ENCODE measurements around the gene LHFPL5. TPM values are rescaled to one million over a fixed set of nuclear protein-coding genes. Genes with fewer than 3 reads are reported as not detected.

Gene LHFPL5
- total RNA-seq, 1 donor from 2014 or later = not detected

DNA sequence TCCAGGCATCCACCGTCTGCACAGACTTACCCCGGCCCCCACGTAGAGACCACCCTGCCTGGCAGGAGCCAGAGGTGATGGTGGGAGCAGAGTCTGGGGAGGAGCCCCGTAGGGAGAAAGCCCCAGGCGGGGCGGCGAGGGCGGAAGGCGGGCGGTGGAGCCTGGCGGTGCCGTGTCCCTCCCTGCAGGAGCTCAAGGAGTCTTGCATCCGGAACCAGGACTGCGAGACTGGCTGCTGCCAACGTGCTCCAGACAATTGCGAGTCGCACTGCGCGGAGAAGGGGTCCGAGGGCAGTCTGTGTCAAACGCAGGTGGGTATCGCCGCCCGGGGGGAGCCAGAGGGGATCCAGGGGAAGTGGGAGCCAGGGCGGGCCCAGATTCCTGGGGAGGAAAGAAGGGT, 18.3 kb upstream of the LHFPL5 start:
- Histone ChIP-seq H3K9me3 (no peaks in the 10 kb centered on the region), H3K4me3 (no peak overlapping the region), H3K36me3 (no peaks in the 10 kb centered on the region), H3K27ac (no peak overlapping the region), H3K4me1 (no peaks in the 10 kb centered on the region), H3K27me3 (ENCODE audit: low read depth) (peaks cover 47% of the 10 kb centered on the region)
- peak; percentile 26 to 42 for ATAC-seq
- TF ChIP-seq, protein P1, sequence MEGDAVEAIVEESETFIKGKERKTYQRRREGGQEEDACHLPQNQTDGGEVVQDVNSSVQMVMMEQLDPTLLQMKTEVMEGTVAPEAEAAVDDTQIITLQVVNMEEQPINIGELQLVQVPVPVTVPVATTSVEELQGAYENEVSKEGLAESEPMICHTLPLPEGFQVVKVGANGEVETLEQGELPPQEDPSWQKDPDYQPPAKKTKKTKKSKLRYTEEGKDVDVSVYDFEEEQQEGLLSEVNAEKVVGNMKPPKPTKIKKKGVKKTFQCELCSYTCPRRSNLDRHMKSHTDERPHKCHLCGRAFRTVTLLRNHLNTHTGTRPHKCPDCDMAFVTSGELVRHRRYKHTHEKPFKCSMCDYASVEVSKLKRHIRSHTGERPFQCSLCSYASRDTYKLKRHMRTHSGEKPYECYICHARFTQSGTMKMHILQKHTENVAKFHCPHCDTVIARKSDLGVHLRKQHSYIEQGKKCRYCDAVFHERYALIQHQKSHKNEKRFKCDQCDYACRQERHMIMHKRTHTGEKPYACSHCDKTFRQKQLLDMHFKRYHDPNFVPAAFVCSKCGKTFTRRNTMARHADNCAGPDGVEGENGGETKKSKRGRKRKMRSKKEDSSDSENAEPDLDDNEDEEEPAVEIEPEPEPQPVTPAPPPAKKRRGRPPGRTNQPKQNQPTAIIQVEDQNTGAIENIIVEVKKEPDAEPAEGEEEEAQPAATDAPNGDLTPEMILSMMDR (IDR thresholded peaks at IDR 0.05) = no peak
- intact Hi-C loops (cut with DNase I) = no loop called here
- no peak for DNase-seq

DNA sequence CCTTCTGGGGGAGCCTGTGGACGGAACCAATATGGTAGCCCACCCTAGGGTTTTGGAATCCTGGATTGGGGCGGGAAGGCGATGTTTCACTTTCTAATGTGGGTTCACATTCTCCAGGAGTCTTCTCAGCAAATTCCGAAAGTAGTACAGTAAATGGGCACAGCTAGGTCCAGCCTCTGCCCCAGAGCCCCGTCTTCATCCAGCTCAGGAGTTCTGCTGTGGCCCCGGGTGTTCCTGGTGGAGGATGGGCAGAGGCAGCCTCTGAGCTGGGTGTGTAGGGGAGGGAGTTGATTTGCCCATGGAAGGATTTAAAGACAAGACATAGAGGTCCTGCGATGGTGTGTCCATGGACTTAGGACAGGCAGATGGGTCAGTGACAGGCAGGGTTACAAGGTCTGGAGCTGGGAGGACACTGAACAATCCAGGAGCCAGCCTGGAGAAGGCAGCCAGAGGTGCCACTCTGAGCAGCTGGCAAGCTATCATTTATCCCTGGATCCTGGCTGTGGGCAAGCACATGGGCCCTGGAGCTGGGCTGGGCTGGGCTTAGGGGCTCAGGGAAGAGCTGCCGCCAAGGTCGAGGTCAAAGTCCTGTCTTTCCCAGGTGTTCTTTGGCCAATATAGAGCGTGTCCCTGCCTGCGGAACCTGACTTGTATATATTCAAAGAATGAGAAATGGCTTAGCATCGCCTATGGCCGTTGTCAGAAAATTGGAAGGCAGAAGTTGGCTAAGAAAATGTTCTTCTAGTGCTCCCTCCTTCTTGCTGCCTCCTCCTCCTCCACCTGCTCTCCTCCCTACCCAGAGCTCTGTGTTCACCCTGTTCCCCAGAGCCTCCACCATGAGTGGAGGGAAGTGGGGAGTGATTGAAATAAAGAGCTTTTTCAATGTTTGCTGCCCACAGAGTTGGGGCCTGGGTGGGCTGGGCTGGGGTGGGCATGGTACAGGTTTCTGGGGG, 17.6 kb upstream of the LHFPL5 start:
- TF ChIP-seq, protein P1 (IDR thresholded peaks at IDR 0.05) = no peak
- DNase-seq = no peak
- Histone ChIP-seq H3K4me3 (no peak overlapping the region), H3K27me3 (ENCODE audit: low read depth) (peaks cover 47% of the 10 kb centered on the region), H3K36me3 (no peaks in the 10 kb centered on the region), H3K9me3 (no peaks in the 10 kb centered on the region), H3K4me1 (no peaks in the 10 kb centered on the region), H3K27ac (no peak overlapping the region)
- intact Hi-C loops (cut with DNase I) = no loop called here
- peak; percentile 17 to 21 for ATAC-seq

DNA sequence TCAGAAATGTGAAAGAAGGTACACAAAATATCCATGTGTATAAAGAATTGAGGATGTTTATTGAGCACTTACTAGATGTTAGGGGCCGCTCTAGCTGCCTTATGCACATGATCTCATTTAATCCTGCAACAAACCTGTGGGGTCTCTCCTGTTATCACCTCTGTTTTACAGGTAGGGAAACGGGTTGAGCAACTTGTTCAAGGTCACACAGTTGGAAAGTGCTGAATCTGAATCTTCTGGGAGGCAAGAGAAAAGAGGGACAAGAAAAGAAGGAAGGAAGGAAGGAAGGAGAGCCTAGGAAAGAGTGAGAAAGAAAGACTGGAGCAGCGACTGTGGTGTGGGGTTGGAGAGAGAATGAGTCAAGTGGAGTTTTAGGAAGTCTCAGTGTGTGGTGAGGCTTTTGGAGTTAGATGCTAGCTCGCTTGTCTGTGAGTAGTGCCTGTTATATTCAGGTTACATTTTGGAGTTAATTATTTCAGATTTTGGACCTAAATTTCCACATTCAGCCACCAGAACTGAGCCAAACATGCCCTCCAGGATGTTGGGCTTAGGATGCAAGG, 16.6 kb upstream of the LHFPL5 start:
- ATAC-seq = no peak
- DNase-seq = no peak
- no peaks in the 10 kb centered on the region for H3K9me3 ChIP-seq
- H3K36me3 ChIP-seq = no peaks in the 10 kb centered on the region
- TF ChIP-seq, protein P1 (IDR thresholded peaks at IDR 0.05) = no peak
- H3K27me3 ChIP-seq (ENCODE audit: low read depth) = peaks cover 47% of the 10 kb centered on the region
- H3K4me1 ChIP-seq = no peaks in the 10 kb centered on the region
- H3K27ac ChIP-seq = no peak overlapping the region
- intact Hi-C loops (cut with DNase I) = no loop called here
- no peak overlapping the region for H3K4me3 ChIP-seq

DNA sequence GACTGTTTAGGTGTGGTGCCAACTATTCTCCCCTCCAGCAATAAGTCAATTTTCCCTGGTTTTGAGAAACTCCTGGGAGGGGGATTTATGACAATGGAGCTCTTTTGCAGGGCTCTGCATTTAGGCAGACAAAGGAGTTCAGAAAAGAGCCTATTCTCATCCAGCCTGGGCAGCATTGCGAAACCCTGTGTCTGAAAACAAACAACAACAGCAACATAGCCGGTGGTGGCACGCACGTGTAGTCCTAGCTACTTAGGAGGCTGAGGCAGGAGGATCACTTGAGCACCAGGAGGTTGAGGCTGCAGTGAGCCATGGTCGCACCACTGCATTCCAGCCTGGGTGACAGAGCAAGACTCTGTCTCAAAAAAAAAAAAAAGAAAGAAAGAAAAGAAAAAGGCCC, 14.5 kb upstream of the LHFPL5 start:
- no peaks in the 10 kb centered on the region for H3K4me1 ChIP-seq
- no peak overlapping the region for H3K4me3 ChIP-seq
- intact Hi-C loops (cut with DNase I) = no loop called here
- H3K36me3 ChIP-seq = no peaks in the 10 kb centered on the region
- DNase-seq (no peak), ATAC-seq (no peak)
- peaks cover 38% of the 10 kb centered on the region for H3K27me3 ChIP-seq (ENCODE audit: low read depth)
- no peak overlapping the region for H3K27ac ChIP-seq
- H3K9me3 ChIP-seq = no peaks in the 10 kb centered on the region
- TF ChIP-seq, protein P1 (IDR thresholded peaks at IDR 0.05) = no peak

DNA sequence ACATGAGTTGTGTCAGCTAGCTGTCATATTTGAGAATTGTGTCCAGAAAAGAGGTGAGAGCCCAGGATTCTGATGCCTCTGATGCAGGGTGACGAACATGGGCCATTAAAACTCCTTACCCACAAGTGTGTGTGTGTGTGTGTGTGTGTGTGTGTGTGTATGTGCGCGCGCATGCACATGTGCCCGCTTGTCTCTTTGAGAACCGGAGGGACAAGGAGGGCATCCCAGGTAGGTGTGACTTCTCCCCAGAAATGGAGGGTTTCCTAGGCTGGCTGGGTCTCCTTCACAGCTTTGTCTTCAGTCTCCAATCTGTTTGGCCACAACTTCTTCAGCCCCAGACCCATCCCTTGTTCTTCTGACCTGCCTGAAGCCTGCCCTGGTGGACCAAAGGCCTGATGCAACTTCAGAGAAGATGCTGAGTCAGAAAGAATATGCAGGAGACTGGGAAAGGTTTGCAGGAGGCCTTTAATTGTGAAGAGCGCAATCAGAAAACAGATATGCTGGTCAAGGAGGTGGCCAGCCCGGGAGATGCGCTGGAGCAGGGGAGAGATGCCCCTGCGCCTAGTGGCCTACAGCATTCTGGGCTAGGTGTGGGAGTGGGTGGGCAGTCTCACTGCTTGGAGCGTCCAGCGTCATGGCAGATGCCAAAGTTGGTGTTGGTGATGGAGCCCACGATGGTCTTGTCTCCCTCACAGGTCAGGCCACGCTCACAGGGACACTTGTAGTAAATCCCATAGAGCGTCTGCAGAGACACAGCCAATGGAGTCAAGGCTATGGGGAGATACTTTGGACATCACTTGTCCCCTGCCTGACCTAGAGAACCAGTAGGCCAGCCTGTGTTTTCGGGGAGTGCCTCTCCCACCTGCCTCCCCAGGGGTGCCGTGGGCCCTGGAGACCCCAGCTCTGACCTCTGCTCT, 10.4 kb upstream of the LHFPL5 start:
- Histone ChIP-seq H3K4me3 (no peak overlapping the region), H3K27ac (no peak overlapping the region), H3K9me3 (no peaks in the 10 kb centered on the region), H3K36me3 (no peaks in the 10 kb centered on the region), H3K4me1 (no peaks in the 10 kb centered on the region), H3K27me3 (ENCODE audit: low read depth) (no peaks in the 10 kb centered on the region)
- intact Hi-C loops (cut with DNase I) = no loop called here
- DNase-seq (no peak), ATAC-seq (peak in 1 of 2 donors; percentile 12)
- TF ChIP-seq, protein P1 (IDR thresholded peaks at IDR 0.05) = no peak
